HG02610 (cell line): ENCODE data around the gene QKI.
"Not testable (repeated sequence)": the region's sequence is repeated elsewhere in the genome, so short reads cannot be mapped to it uniquely, and the experiment has no call there.

Experiments
- ATAC-seq: cut with Tn5 transposase; IDR thresholded peaks from one replicate; pipeline ENCODE4 v1.9.1; 2021; ENCODE audit warnings: mild to moderate bottlenecking, moderate library complexity; ENCODE audit not compliant: unreplicated experiment

The QKI gene

GRCh38 chr6:163572612-163573011, 158.1 kb downstream of the QKI start:
- no peak for ATAC-seq

- ATAC-seq = no peak
These were observed 159.1 kb downstream of the QKI start for GRCh38 chr6:163573503-163574179.

GRCh38 chr6:163576114-163576513, 161.6 kb downstream of the QKI start:
- ATAC-seq = no peak

- no peak for ATAC-seq
These were observed 162.9 kb downstream of the QKI start for GRCh38 chr6:163577404-163577803.

GRCh38 chr6:163579111-163579879, 164.8 kb downstream of the QKI start:
- ATAC-seq = no peak

GRCh38 chr6:163579880-163580295, 165.4 kb downstream of the QKI start:
- no peak for ATAC-seq

GRCh38 chr6:163580311-163581030, 166.0 kb downstream of the QKI start:
- no peak for ATAC-seq

- no peak for ATAC-seq
These were observed 169.0 kb downstream of the QKI start for GRCh38 chr6:163583558-163583957.

- no peak for ATAC-seq
These were observed 171.5 kb downstream of the QKI start for GRCh38 chr6:163585932-163586437.

GRCh38 chr6:163586888-163587287, 172.4 kb downstream of the QKI start:
- no peak for ATAC-seq

GRCh38 chr6:163588220-163588919, 173.9 kb downstream of the QKI start:
- ATAC-seq = no peak

GRCh38 chr6:163589387-163589786, 174.9 kb downstream of the QKI start:
- no peak for ATAC-seq

GRCh38 chr6:163590132-163590531, 175.6 kb downstream of the QKI start:
- not testable (repeated sequence) for ATAC-seq

GRCh38 chr6:163592872-163593271, 178.4 kb downstream of the QKI start:
- ATAC-seq = no peak

- ATAC-seq = no peak
These were observed 181.7 kb downstream of the QKI start for GRCh38 chr6:163596174-163596573.

GRCh38 chr6:163599136-163599535, 184.6 kb downstream of the QKI start:
- ATAC-seq = no peak

- no peak for ATAC-seq
These were observed 185.2 kb downstream of the QKI start for GRCh38 chr6:163599684-163600083.

- ATAC-seq = no peak
These were observed 185.8 kb downstream of the QKI start for GRCh38 chr6:163600331-163600730.

- no peak for ATAC-seq
These were observed 186.3 kb downstream of the QKI start for GRCh38 chr6:163600781-163601180.

- ATAC-seq = no peak
These were observed 188.3 kb downstream of the QKI start for GRCh38 chr6:163602851-163603250.

GRCh38 chr6:163603395-163603794, 188.9 kb downstream of the QKI start:
- ATAC-seq = no peak
